NCI-H2107 (cell line): Measurements from ENCODE around the gene RAP1B.

Source experiments
- DNase-seq: peaks from one replicate; lab custom pipeline; 2025; lab: John Stamatoyannopoulos, UW

The RAP1B gene

GRCh38 chr12:68611806-68612160 is 1.1 kb downstream of the RAP1B start:
- DNase-seq, result no peak

DNA sequence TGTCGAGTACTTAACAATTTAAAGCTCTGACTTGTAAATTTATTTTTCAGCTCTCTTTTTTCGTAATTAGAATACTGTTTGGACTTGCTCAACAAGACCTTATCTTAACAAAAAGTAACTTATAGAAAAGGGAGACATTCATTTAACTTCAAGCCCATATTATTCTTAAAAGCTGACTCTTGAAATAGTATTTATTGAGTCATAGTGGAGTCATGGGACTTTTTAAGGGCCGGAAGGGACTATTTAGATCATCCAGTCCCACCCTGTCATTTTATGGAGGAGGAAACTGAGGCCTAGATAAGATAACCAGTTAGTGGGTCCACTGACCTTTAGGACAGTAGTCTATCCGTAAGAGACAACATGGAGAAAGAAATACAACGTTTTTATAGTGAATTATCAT is 1.5 kb downstream of the RAP1B start:
- no peak for DNase-seq

DNA sequence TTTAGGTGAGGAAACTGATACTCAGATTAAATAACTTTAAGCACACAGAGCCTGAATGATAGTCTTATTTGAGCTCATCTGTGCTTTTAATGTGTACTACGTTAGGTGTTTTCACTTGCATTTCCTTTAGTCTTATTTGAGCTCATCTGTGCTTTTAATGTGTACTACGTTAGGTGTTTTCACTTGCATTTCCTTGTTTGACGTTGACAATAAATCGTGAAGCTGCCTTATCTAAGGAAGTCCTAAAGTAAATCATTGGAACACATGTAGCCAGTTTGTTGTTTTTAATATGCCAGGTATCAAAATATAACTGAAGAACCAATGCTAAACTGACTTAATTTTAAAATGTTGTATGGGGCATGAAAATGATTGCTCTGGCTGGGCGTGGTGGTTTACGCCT is 2.0 kb downstream of the RAP1B start:
- no peak for DNase-seq

DNA sequence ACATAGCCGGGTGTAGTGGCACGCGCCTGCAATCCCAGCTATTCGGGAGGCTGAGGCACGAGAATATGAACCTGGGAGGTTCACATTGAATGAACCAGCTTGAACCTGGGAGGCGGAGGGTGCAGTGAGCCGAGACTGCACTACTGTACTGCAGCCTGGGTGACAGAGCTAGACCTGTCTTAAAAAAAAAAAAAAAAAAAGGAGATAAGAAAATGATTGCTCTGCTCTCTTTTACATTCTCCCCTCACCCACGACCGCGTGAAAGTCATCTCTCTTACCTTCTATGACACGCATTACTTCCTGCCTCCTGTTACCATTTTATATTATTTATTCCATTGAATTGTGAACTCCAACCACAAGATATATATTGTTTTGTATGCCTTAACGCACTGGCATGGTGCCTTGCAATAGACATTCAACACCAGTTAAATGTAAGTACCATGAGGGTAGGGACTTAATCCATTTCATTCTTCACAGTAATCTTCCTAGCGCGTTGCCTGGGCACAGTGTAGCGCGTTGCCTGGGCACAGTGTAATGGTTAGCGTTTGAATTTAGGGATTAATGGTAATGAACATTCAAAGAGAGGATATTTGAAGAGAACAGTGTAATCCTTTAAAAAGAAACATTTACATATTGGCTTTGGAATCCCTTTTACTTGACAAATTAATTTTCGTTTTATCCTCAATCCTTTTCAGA is 2.7 kb downstream of the RAP1B start:
- DNase-seq, result no peak

- DNase-seq, result no peak
Measured at GRCh38 chr12:68614105-68614679, 3.5 kb downstream of the RAP1B start.

DNA sequence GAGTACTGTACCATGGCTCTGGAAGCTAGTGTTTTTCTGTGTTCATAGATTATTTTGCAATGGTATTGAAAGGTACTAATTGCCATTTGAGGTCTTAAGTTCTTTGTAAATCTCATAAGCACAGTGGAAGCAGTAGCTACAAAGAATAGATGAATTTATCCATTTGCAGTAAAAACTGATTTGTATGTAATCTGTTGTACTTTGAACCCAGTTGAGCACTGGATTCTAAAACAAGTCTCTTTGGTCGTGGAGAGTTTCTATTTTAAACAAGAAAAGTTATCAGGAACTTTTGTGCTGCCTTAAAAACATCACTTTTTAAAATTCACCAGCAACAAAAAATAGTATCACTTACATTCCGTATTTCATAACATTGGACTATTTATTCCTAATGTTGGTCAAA is 4.1 kb downstream of the RAP1B start:
- no peak for DNase-seq

DNA sequence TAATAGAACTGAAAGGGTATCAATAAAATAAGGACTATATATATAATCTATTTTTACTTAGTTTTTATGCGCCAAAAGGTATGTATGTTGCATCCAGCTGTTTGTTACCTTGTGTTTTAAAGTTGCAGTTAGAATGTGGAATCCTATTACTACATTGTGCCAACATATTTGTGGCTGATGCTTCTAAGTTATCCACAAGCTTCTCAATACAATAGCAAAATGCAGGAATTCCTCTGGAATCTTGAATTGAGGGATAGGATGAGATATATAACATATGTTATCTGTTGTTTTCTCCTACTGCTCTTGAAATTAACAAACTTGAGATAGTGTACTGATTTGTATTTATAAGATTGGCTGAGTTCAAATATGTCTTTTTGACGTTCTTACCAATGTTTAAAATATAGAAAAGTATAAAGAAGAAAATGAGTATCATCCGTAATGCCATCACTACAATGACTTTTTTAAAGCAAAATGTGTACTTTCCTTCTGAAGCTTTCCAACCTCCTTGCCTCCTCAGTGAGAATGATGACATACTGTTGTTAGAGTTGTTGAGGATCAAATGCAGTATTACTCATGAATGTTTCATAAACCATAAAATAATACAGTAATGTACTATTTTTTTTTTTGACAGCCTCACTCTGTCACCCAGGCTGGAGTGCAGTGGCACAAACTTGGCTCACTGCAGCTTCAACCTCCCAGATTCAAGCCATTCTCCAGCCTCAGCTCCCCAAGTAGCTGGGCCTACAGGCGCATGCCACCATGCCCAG is 6.6 kb downstream of the RAP1B start:
- DNase-seq, result no peak

DNA sequence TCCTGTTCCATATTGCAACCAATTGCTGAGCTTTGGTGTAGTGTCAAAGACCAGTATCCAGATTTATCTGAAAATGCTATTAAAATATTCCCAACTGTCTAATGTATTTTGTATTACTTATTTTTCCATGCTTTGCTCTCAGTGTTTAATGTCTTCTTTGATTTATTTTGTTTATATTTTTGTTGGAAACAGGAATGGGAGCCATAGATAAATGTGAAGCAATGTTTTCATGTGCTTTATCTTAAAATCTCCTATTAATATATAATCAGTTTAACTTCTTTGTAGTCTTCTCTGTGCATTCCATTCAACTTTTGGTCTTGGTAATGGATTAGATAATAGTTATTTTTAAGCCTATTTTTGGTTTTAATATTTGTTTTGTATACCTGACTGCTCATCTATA is 8.8 kb downstream of the RAP1B start:
- DNase-seq, result no peak

- DNase-seq, result no peak
Measured at GRCh38 chr12:68620519-68621471, 10.1 kb downstream of the RAP1B start.

DNA sequence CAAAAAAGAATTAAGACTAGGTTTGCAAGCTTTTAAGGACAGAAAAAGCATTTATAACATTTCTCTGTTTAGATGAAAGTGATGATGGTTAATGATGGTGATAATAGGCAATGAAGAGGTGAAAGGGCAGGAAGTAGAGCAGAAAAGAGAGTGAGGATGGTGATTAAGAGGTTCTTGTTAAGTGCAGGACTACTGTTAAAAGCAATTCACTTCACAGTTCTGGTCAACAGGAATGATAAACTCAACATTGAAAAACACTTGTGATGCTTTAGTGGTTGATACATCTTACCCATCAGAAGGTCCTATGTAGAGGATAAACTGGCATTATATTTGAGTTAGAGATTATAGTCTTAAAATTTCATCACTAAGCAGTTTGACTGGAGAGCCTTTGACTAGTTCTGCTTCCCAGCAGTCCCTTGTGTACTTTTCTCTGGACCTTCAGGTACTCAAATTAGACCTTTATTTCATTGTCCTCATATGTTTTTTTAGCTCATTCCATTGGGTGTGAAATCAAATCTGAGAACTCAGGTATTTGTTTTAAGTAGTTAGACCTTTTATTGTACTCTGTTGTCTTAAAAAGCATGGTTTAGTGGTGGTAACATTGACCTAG is 10.9 kb downstream of the RAP1B start:
- no peak for DNase-seq

GRCh38 chr12:68622250-68622649 is 11.6 kb downstream of the RAP1B start:
- DNase-seq, result no peak

- no peak for DNase-seq
Measured at GRCh38 chr12:68623059-68623458, 12.4 kb downstream of the RAP1B start.

DNA sequence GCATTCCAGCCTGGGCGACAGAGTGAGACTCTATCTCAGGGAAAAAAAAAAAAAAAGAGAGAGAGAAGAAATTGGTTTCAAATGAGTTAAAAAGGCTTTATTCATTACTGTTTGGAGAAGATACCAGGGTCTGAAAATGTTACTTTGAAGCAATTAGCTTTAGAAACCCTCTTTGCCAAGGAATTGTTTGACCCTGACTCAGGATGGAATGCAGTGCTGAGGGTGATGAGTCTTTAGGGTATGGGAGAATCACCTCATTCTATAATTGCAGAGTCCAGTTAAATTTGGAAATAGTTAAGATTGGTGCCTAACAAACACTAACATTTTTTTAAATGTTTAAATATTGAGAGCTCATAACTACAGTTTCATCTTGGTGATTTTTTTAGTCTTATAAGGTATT is 13.3 kb downstream of the RAP1B start:
- no peak for DNase-seq

- no peak for DNase-seq
Measured at GRCh38 chr12:68624933-68625332, 14.2 kb downstream of the RAP1B start.

DNA sequence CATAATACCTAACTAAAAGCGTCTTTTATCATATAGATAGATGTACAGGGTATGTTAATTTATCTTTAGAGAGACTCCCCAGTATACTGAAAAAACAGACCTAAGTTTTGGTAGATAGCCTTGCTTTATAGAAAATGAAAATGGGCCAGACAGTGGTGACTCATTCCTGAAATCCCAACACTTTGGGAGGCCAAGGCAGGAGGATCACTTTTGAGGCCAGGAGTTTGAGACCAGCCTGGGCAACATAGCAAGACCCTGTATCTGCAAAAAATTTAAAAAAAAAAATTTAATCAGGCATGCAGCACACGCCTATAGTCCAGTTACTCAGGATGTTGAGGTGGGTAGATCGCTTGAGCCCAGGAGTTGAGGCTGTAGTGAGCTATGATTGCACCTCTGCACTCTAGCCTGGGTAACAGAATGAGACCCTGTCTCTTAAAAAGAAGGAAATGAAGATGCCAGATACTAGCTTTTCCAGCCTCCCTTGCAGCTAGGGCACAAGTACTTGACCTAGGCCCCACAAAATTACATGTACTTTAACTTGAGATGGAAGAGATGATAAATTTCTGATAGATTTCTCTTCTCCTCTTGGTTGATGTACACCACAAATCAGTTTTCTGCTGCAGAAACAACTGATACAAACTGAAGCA is 17.1 kb downstream of the RAP1B start:
- no peak for DNase-seq

DNA sequence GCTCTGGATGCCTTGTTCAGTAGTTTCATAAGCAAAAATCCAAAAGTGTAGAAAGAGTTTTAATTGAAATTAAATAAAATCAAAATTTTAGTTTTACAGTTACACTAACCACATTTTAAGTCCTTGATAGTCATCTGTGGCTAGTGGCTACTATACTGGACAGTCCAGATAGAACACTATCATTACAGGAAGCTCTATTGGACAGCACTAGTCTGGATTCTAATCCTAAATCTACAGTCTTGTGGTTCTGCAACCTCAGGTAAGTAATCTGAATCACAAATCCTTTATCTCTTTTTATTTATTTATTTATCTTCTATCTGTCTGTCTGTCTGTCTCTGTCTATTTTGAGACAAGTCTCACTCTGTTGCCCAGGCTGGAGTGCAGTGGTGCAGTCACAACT is 18.0 kb downstream of the RAP1B start:
- DNase-seq, result no peak

- DNase-seq, result no peak
Measured at GRCh38 chr12:68630050-68630449, 19.4 kb downstream of the RAP1B start.

DNA sequence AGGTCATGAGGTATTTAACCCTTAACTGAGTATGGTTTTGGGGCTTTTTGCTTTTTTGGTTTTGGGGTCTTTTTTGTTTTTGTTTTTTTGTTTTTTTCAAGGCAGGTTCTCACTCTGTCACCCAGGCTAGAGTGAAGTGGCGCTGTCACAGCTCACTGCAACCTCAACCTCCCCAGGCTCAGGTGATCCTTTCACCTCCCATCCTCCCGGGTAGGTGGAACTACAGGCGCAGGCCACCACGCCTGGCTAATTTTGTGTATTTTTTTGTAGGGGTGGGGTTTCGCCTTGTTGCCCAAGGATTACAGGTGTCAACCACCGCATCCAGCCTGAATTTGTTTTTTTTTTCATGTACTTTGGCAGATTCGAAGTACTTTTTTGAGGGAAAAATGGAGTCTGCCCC is 19.9 kb downstream of the RAP1B start:
- no peak for DNase-seq

GRCh38 chr12:68631227-68631626 is 20.5 kb downstream of the RAP1B start:
- no peak for DNase-seq

GRCh38 chr12:68632486-68632885 is 21.8 kb downstream of the RAP1B start:
- DNase-seq, result no peak
